Endodermal cell (in vitro differentiated cells): Measurements from ENCODE around the gene ARHGEF28. TPM values are rescaled to one million over a fixed set of nuclear protein-coding genes. Genes with fewer than 3 reads are reported as not detected.

ENCODE experiments used
- DNase-seq: peaks from one replicate; pipeline ENCODE4 v3.0.0-alpha.2; 2017
- H3K27ac ChIP-seq: 2 replicates; pipeline ENCODE4 v1.5.1; 2013; ENCODE audit warnings: mild to moderate bottlenecking, low read depth, low read length, moderate library complexity
- H3K27me3 ChIP-seq: 2 replicates; pipeline ENCODE4 v1.6.1; 2013; ENCODE audit warnings: mild to moderate bottlenecking, low read length, moderate library complexity; ENCODE audit not compliant: insufficient read depth, control insufficient read depth, poor library complexity, severe bottlenecking
- H3K36me3 ChIP-seq: 2 replicates; pipeline ENCODE4 v1.7.0; 2013; ENCODE audit warnings: mild to moderate bottlenecking, low read length, moderate library complexity; ENCODE audit not compliant: control insufficient read depth, insufficient read depth
- H3K4me1 ChIP-seq: one replicate; pipeline ENCODE4 v1.7.0; 2013; ENCODE audit warnings: low read length; ENCODE audit not compliant: control insufficient read depth, insufficient read depth
- H3K4me3 ChIP-seq: 2 replicates; pipeline ENCODE4 v1.5.1; 2013; ENCODE audit warnings: mild to moderate bottlenecking, low read length, moderate library complexity
- H3K9ac ChIP-seq: 2 replicates; pipeline ENCODE4 v1.6.1; 2013; ENCODE audit warnings: mild to moderate bottlenecking, low read length, moderate library complexity; ENCODE audit not compliant: poor library complexity, severe bottlenecking; ENCODE audit errors: extremely low read depth
- H3K9me3 ChIP-seq: 2 replicates; pipeline ENCODE4 v1.6.1; 2013; ENCODE audit warnings: mild to moderate bottlenecking, low read length, moderate library complexity; ENCODE audit not compliant: control insufficient read depth
- H3K27ac Mint-ChIP-seq: 2 replicates; pipeline ENCODE4 v1.8.0; 2020; ENCODE audit warnings: mixed read lengths
- H3K27me3 Mint-ChIP-seq: 2 replicates; pipeline ENCODE4 v1.8.0; 2021; ENCODE audit warnings: mild to moderate bottlenecking, mixed read lengths; ENCODE audit not compliant: insufficient read depth
- H3K36me3 Mint-ChIP-seq: 2 replicates; pipeline ENCODE4 v1.8.0; 2020; ENCODE audit warnings: low read depth, mixed read lengths
- H3K4me1 Mint-ChIP-seq: 2 replicates; pipeline ENCODE4 v1.8.0; 2020; ENCODE audit warnings: mixed read lengths
- H3K4me3 Mint-ChIP-seq: 2 replicates; pipeline ENCODE4 v1.8.0; 2020; ENCODE audit warnings: mild to moderate bottlenecking, moderate library complexity, mixed read lengths
- H3K9me3 Mint-ChIP-seq: 2 replicates; pipeline ENCODE4 v1.8.0; 2020; ENCODE audit warnings: mild to moderate bottlenecking, mixed read lengths
- WGBS, 2 experiments: methylation state at CpG; one replicate each; pipeline versions ENCODE4 v1.1.5 to v1.1.7; 2013; ENCODE audit warnings: missing lambda C conversion rate in 2 of 2, mixed read lengths in 1 of 2; ENCODE audit not compliant: insufficient coverage in 1 of 2, insufficient read length in 1 of 2; 5-methylcytosine and 5-hydroxymethylcytosine counted together
- total RNA-seq, 2 donors: library from RNA; stranded (reverse); fragmentation: NEBNext Ultra II Directional in 1 of 2; extraction: Animal tissue kit (Norgen Biotek cat#: 25700) in 1 of 2; gene quantifications; 2 replicates in 1 of 2; 3 replicates in 1 of 2; pipeline ENCODE4 v1.2.1, GENCODE V29; 2021
- TF ChIP-seq, protein P1 (sequence below): fragments of 200-600 bp; sonication (generic); conservative IDR thresholded peaks from 2 replicates; pipeline ENCODE4 v1.5.0; 2021; ENCODE audit warnings: antibody characterized with exemption, mild to moderate bottlenecking

ARHGEF28 gene
- total RNA-seq, 2 donors from 2014 or later: 0.92 to 1.2 TPM

DNA sequence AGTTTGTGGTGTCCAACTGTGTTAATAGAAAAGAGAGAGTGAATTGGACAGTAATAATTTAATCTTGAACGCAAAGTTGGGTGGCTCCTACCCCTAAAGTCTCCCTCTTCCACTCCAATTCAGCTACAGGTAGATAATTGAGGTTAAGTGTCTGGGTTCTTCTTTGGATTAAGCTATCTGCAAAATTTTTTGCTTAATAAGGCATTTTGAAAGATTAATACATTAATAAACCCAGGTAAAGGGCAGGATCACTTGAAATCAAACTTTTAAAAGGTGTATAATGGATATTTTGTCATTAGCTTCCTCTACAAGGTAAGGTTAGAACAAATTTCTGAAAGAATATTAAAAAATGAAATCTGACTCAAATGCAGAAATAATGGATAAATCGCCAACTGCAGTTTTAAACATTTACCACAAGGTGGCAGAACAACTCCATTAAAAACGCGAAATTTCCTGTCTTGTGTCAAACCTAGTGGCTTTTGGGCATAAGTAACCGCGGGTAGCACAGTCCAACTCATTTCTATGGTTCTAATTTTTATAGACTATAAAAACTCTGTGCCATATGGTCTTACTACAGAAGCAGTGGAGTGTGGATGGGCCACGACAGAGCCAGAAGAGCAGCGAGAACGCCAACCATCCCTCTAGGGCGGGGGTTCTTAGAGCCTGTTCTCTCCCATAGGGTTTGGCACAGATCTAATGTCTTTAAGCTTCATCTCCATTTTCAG is 276.5 kb downstream of the ARHGEF28 start:
- no peaks in the 10 kb centered on the region for H3K27me3 ChIP-seq
- Mint-ChIP-seq H3K27me3 (no peaks in the 10 kb centered on the region), H3K4me1 (peaks cover 3% of the 10 kb centered on the region), H3K9me3 (peaks cover 3% of the 10 kb centered on the region), H3K36me3 (no peaks in the 10 kb centered on the region), H3K27ac (no peak overlapping the region), H3K4me3 (no peak overlapping the region)
- H3K27ac ChIP-seq: no peak overlapping the region
- peaks cover 15% of the 10 kb centered on the region for H3K9me3 ChIP-seq
- WGBS, 2 experiments: 23 to 39% methylated on average over 5 to 10 of the region's 10 CpGs
- H3K4me1 ChIP-seq: no peaks in the 10 kb centered on the region
- DNase-seq: peak; percentile 54
- H3K4me3 ChIP-seq: no peak overlapping the region
- TF ChIP-seq, protein P1, sequence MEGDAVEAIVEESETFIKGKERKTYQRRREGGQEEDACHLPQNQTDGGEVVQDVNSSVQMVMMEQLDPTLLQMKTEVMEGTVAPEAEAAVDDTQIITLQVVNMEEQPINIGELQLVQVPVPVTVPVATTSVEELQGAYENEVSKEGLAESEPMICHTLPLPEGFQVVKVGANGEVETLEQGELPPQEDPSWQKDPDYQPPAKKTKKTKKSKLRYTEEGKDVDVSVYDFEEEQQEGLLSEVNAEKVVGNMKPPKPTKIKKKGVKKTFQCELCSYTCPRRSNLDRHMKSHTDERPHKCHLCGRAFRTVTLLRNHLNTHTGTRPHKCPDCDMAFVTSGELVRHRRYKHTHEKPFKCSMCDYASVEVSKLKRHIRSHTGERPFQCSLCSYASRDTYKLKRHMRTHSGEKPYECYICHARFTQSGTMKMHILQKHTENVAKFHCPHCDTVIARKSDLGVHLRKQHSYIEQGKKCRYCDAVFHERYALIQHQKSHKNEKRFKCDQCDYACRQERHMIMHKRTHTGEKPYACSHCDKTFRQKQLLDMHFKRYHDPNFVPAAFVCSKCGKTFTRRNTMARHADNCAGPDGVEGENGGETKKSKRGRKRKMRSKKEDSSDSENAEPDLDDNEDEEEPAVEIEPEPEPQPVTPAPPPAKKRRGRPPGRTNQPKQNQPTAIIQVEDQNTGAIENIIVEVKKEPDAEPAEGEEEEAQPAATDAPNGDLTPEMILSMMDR: peak; percentile 93
- no peak overlapping the region for H3K9ac ChIP-seq
- no peaks in the 10 kb centered on the region for H3K36me3 ChIP-seq

DNA sequence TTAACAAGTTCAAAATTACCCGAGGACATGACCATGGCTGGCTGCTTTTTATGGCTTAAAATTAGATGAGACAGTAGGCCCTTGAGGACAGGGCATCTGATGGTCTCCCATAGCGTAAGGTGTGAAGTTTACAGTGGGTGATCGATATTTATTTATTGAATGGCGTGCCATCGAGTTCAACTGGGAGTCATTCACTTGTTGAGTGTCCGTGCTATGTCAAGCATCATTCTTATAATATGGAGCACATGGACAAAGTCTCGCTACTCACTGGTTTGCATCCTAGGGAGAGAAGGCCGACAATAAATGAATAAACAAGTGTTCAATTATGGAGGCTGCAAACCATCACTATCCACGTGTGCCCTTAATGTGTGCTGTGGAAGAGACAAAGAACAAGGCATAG is 277.2 kb downstream of the ARHGEF28 start:
- no peaks in the 10 kb centered on the region for H3K36me3 Mint-ChIP-seq
- TF ChIP-seq, protein P1: no peak
- H3K27ac Mint-ChIP-seq: no peak overlapping the region
- WGBS, 2 experiments: 94 to 99% methylated on average over 9 of the region's 9 CpGs
- no peaks in the 10 kb centered on the region for H3K27me3 Mint-ChIP-seq
- Histone ChIP-seq H3K27ac (no peak overlapping the region), H3K36me3 (no peaks in the 10 kb centered on the region), H3K27me3 (no peaks in the 10 kb centered on the region), H3K4me3 (no peak overlapping the region), H3K9me3 (peaks cover 15% of the 10 kb centered on the region), H3K4me1 (no peaks in the 10 kb centered on the region), H3K9ac (no peak overlapping the region)
- peaks cover 3% of the 10 kb centered on the region for H3K9me3 Mint-ChIP-seq
- no peak overlapping the region for H3K4me3 Mint-ChIP-seq
- DNase-seq: no peak
- peaks cover 3% of the 10 kb centered on the region for H3K4me1 Mint-ChIP-seq

DNA sequence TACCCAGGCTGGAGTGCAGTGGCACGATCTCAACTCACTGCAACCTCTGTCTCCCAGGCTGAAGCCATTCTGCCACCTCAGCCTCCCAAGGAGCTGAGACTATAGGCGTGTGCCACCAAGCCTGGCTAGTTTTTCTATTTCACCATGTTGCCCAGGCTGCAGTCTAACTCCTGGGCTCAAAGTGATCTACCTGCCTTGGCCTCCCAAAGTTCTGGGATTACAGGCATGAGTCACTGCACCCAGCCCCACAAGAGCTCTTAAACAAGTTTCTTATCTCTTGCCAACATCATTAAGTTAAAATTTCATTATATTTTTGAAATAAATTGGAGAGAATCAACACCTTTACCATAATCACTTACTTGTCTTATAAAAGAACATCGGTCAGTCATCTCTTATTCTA is 280.3 kb downstream of the ARHGEF28 start:
- Mint-ChIP-seq H3K4me3 (no peak overlapping the region), H3K36me3 (no peaks in the 10 kb centered on the region), H3K4me1 (peaks cover 3% of the 10 kb centered on the region), H3K27me3 (no peaks in the 10 kb centered on the region), H3K27ac (no peak overlapping the region), H3K9me3 (peaks cover 3% of the 10 kb centered on the region)
- TF ChIP-seq, protein P1: no peak
- Histone ChIP-seq H3K27ac (no peak overlapping the region), H3K4me3 (no peak overlapping the region), H3K9me3 (peaks cover 15% of the 10 kb centered on the region), H3K9ac (no peak overlapping the region), H3K27me3 (no peaks in the 10 kb centered on the region), H3K36me3 (no peaks in the 10 kb centered on the region), H3K4me1 (no peaks in the 10 kb centered on the region)
- WGBS, 2 experiments: 81 to 88% methylated on average over 1 to 3 of the region's 3 CpGs
- DNase-seq: no peak
